HG02642 (cell line): Measurements from ENCODE around the gene MED20.
"Not testable (repeated sequence)": the region's sequence is repeated elsewhere in the genome, so short reads cannot be mapped to it uniquely, and the experiment has no call there.

Experiments
- ATAC-seq: cut with Tn5 transposase; IDR thresholded peaks from one replicate; pipeline ENCODE4 v1.9.1; 2021; ENCODE audit warnings: mild to moderate bottlenecking; ENCODE audit not compliant: unreplicated experiment, poor library complexity

Gene MED20, protein sequence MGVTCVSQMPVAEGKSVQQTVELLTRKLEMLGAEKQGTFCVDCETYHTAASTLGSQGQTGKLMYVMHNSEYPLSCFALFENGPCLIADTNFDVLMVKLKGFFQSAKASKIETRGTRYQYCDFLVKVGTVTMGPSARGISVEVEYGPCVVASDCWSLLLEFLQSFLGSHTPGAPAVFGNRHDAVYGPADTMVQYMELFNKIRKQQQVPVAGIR

DNA sequence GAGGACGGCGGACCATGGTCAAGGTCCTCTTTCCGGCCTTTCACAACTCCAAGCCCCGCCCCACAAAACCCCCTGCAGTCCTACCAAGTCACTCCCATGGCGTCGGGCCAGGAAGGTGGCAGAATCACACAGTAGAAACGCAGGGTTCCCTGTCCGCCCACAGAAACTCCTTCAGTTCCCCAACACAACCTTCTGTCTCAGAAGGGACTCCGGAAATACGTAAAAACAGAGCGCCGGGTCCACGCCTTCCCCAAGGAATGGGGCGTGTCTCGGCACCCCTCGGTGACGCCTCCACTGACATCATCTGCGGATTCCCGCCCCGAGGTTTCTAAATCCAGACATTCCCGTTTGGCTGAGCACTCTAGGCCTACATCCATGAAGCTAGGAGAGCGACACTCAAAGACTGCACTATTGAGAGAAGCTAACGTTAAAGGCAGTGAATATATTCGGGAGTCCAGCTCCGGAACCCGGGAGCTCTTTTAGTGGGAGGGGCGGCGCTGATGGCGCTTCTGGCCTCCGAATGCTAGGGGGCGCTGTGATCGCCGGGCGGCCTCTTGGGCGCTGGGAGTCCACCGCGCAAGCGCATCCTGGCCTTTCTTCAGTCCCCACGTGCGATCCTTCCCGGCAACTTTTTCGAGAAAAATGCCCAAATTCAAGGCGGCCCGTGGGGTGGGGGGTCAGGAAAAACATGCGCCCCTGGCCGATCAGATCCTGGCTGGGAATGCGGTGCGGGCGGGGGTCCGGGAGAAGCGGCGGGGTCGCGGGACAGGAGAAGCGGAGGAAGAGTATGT is at the start of gene MED20, which contains the start of gene BYSL:
MED20 (minus strand) TSS at position 219 of the 791 bp plus-strand sequence; CDS start at position 98, 121 bp downstream.
BYSL (plus strand) TSS at position 579 of the 791 bp plus-strand sequence; CDS start at position 643, 64 bp downstream.
- peak; percentile 92 for ATAC-seq

DNA sequence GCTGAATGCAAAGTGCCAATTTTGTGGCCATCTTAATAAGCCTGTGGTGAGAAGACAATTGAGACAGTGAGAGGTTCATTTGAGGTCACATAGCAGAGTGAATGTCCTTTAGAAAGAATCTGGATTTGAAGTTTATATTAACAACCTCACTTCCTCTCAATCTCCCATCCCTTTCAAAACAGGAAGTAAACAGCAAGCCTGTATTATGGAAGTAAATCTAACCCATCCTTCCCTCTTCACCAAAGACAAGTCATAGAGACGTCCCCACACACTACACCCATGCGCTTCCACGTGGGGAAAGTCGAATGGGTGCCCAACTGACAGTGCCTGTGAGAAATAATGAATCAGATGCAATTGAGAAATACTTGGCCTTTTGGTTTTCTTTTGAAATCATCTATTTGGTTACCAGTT is 49.5 kb upstream of the MED20 start:
- no peak for ATAC-seq

DNA sequence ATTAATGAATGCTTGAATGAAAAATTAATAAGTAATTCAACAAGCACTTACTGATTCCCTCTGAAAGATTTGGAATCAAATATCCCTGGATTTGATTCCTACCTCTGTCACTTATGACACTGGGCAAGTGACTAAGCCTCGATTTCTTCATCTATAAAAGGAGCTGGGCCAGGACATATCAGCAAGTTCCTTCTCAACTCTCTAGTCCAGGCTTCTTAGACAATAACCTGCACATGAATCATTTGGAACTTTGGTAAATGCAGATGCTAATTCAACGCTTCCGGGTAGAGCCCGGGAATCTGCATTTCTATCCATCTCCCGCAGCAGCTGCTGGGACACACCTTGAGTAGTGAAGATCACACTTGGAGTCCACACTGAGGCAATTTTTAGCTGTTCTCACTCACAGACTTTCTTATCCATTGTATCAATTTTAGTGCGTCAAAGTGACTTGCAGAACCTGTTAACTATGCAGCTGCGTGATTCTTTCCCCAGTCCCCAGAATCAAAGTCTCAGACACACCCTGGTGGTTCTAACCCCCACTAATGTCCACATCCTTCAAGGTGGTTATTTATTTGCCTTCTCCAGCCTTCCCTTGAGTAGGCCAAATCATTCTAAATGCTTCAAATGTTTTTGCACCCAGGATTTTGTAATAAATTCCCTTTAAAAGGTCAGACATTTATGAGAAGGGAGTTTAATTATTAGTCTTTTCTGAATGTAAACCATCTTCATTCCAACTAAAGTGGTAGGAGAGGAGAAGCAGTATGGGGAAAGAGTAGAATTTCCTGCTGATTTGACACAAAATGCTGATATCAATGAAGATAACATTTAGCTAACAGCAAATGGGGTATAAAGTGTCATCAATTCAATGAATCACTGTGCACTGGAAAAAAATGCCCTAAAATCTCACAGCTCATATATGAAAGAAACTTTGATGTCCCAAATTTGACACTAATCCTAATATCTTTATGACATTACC is 46.7 kb upstream of the MED20 start:
- ATAC-seq = no peak

DNA sequence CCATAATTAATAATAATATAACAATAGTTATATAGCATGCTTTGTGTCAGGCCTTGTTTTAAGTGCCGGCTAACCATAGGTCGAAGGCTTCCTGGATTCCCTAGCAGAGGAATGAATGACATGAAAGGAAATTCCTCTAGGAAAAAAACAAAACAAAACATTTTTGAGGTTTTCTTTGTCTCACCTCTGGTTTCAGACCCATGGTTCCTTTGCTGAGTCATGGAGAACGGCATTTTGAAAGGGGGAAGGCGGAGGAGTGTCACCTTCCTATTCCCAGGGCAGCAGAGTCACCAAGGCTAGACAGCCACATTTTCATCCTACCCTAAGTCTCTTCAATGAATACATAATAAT is 46.0 kb upstream of the MED20 start:
- ATAC-seq = no peak

DNA sequence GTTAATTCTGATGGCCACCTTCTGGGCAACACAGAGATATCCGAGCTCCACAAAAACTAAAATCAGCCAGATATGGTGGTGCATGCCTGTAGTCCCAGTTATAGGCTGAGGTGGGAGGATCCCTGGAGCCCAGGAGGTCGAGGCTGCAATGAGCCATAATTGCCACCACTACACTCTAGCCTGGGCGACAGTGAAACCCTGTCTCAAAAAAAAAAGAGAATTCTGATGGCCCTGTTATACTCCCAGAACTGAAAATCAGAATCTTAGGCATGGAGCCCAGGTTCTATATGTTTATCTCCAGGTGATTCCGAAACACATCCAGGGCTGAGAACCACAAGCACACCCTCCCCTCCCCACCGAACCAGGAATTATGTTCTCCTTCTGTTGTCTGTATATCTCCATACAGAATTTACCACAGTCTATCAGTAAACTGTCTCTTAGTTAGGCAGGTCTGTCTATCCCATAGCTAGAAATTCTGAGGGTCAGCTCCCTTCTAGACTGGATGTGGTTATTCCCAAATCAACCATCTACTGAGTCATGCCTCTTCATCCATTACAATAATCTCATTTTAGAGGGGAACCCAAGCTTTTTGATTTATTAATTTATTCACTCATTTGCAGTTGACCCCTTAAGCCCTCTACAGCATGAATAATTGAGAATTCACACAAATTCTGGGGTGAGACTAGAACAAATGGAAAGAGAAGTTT is 45.4 kb upstream of the MED20 start:
- no peak for ATAC-seq

DNA sequence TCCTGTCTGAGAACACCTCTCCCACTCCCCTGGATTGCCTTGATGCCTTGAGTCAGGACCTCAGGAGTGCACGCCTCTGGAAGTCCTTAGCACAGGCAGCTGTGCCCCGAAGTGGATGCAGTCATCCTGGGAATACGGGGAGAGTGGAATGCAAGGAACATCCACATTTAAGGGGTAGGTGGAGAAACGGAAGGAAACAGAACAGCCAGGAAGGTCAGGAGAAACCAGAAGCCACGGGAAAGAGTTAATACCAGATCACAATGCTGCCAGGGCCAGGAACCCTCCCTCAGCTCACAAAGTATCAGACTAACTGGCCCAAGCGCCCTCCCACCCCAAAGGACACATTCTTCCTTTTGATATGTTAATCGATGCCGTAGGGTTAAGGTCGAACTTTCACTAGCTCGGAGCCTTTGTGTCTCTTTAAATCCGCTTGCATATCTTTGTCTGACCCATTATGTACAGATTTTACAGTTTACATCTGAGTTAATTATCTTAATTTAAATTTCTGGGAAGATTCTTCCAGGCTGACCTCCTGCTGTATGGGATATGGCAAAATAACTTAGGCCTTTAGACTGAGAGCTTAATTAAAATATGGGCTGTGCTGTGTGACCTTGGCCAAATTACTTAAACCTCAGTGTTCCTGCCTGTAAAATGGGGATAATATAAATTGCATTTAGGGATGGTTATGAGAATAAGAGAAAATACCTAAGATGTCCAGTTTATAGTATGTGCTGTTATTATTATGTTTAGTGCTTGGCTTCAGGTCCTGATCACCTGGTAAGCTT is 44.7 kb upstream of the MED20 start:
- no peak for ATAC-seq

DNA sequence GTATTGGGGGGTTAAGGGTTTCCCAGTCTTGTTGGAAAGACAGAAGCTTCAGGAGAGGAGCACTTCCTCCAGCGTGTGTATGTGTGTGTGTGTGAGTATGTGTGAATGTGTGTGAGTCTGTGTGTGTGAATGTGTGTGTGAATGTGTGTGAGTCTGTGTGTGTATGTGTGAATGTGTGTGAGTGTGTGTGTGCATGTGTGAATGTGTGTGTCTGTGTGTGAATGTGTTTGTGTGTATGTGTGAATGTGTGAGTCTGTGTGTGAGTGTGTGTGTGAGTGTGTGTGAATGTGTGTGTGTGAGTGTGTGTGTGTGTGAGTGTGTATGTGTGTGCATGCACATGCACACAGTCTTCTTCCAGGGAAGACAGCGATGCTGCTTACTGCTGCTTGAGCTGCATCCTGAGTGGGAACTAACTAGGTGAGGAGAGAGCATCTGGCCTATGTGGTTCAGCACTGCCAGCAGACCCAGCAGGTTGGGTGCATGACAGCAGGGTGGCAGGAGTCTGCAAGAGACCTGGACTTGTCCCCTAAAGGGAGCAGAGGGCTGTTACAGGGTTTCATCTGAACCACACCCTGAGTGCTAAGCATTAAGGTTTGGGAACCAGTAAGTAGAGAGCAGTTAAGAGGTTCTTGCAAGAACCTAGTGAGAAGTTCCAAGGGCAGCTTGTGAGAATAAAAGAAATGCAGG is 43.4 kb upstream of the MED20 start:
- no peak for ATAC-seq

DNA sequence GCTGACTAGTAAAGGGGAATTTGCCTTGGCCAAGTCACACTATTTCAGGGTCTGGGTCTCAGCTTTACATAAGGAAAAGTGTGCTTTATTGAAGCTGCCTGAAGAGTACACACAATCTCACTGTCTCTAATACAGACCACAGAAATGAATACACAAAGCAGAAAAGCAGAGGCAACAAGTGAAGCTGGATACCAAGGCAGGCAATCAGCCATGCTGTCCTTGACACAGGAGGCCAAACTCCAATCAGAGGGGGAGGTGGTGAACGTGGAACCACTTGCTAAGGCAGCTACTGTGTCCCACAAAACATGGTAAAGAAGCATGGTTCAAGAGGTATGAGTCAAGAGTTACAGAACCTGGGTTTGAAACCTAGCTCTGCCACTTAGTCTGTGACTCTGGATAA is 42.4 kb upstream of the MED20 start:
- no peak for ATAC-seq

DNA sequence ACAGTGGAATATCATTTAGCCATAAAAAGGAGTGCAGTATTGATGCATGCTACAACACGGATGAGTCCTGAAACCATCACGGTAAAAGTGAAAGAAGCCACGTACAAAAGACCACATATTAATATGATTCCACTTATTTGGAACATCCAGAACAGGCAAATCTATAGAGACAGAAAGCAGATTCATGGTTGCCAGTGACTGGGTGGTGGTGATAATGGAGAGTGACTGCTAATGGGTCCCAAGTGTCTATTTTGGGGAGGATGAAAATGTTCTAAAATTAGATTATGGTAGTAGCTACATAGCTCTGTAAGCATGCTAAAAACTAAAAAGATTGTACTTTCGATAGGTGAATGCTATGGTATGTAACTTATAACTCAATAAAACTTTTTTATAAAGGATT is 39.1 kb upstream of the MED20 start:
- no peak for ATAC-seq

DNA sequence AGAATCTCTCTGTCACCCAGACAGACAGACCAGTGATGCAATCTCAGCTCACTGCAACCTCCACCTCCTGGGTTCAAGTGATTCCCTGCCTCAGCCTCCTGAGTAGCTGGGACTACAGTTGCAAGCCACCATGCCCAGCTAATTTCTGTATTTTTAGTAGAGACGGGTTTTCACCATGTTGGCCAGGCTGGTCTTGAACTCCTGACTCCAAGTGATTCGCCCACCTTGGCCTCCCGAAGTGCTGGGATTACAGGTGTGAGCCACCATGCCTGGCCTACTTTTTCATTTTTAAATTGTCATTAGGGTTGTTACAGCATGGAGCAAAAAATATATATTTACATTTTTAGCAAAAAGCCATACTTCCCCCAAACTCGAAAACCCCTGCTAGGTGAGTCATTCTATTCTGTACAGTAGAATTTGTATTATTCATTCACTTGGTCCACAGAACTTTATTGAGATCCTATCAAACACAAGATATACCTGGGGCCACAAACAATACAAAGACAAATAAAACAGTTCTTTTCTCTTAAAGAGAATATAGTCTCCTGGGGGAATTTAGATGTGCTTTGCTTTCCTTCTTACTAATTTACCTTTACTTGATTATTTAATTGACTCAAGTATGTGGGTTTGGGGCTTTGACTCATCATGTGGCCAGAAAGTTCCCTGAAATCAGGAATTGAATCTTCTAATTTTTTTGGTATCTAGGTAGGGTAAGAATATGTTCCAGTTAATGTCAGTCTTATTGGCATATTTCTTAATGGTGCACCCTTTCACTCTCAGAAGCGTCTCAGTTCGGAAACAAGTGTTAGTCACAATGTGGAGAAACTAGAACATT is 37.3 kb upstream of the MED20 start:
- no peak for ATAC-seq

DNA sequence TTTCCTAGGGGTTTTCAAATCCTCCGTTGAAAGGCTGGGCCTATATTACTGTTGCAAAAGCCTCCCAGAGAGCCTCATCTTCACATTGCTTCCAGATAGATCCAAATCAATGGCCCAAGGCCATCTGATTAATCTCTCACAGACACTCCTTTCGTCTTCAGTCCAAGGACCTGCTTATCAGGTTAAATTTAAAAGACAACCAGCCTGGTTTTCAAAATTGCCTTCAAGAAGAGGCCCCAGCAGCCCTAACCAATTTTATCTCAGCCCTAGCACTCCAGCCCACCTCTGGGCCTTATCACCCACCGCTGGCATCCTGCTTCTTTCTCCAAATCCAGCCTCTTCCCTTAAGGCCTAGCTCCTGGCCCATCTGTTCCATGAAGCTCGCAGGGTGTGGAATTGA is 36.2 kb upstream of the MED20 start:
- no peak for ATAC-seq

DNA sequence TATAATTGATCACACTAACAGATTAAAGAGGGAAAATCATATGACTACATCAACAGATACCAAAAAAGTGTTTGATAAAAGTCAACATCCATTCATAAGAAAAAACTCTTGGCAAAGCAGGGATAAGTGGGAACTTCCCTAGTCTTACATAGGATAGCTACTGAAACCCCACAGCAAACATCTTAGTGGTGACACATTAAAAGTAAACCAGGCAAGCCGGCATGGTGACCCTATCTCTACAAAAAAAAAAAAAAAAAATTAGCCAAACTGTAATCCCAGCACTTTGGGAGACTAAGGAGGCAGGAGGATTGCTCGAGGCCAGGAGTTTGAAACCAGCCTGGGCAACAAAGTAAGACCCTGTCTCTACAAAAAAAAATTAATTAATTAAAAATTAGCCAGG is 34.5 kb upstream of the MED20 start:
- ATAC-seq = no peak

DNA sequence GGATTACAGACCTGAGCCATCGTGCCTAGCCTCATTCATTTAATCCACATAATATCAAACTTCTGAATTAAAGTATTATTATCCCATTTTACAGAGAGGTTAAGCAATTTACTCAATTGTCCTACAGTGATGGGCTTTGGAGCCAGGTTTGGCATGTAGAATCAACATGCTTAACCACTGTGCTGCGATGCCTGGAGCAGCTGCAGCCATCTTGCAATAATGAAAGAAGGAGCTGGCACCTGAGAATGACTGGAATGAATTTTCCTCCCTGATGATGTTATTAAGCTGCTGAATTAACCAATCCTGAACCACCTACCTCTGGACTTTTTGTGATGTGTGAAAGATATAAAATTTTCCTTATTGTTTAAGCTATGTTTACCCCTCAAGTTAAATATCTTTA is 33.7 kb upstream of the MED20 start:
- no peak for ATAC-seq

DNA sequence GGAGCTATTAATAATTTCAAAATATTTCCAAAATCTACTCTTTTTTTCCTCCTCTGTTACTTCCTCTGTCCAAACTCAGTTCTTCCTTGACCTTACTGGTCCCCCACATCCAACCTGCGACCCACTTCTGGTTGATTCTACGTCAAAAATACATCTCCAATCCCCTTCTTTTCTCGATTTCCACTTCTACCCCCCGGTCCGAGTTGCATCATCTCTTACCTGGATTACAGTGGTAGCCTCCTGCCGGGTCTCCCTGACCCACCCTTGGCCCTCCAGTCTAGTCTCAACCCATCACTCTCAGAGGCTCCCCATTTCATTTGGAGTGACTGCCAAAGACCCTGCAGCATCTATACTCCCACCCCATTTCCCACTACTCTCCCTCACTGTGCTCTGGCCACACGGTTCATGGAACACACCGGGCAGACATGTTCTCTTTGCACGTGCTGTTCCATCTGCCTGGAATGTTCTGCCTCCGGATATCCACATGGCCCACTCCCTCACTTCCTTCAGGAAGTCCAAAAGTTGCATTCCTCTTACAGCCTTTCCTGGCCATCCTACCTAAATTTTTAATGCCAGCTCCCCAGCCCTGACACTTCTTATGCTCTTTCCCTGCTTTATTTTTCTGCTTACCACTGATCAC is 26.8 kb upstream of the MED20 start:
- no peak for ATAC-seq

DNA sequence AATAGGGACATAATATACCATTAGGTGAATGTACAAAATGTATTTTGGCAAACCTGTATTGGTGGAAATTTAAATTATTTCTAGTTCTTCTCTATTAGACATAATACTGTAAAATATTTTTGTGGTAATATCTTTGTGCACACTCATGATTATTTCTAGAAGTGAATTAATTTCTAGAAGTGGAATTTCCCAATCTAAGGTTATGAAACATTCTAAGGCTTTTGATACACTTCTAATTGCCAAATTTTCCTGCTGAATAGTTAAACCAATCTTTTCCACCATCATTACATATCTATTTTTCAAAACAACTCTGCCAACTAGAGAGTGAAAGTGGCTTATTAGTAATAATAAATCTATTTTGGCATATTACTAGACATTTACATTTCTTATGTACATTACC is 22.5 kb upstream of the MED20 start:
- no peak for ATAC-seq

DNA sequence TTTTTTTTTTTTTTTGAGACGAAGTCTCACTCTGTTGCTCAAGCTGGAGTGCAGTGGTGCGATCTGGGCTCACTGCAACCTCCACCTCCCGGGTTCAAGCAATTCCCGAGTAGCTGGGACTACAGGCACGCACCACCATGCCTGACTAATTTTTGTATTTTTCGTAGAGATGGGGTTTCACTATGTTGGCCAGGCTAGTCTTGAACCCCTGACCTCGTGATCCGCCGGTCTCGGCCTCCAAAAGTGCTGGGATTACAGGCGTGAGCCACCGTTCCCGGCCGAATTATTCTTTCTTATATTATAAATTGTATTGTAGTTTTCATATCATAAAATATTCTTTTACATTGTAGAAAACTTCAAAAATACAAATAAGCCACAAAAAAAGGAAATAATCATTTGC is 21.9 kb upstream of the MED20 start:
- not testable (repeated sequence) for ATAC-seq

DNA sequence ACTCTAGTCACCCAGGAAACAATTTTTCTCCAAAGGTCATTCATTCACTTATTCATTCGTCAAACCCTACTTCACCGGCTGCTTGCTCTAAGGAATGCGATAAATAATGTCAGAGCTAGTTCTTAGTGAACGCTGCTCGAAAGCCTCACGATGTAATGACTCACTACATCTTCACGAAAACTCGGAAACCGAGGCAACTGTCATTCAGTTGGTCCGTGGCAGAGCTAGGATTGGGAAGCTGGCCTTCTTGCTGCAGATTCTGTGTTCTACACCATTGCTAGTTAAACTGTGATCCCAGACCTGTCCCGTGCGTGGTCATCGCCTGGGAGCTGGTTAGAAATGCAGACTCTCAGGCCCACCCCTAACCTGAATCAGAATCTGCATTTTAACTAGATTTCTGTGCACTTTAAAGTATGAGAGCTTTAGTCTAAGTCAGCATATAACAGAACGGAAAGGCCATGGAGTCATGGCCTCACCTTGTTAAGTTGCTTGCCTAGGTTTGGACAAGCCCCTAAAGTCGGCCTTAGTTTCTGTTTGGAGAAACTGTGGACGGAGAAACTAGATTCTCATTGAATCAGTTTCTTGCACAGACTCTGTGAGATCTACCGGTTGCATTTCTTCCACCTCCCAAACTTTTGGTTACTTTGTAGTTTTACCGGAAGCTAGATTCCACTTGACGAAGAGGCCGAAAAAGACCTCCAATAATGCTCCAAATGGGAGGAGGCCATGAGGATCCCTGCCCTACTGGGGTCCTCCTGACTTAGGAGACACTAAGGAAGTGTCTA is 21.3 kb upstream of the MED20 start:
- no peak for ATAC-seq
